ENCODE measurements around the gene SELENBP1.

GRCh38 chr1:151418081-151418480 is 45.6 kb upstream of the SELENBP1 start:
- TF ChIP-seq CTCF (IDR thresholded peaks at IDR 0.05), result no peak
- TF ChIP-seq POLR2A (IDR thresholded peaks at IDR 0.05), result no peak
